GM12874 (cell line): Measurements from ENCODE around the gene FPGS.

Experiments used
- TF ChIP-seq, protein P1 (sequence below): IDR thresholded peaks from 2 replicates; pipeline ENCODE4 v1.5.1; 2011; ENCODE audit warnings: low read depth, mild to moderate bottlenecking, control low read depth, low read length, moderate library complexity; ENCODE audit not compliant: insufficient read depth

Gene FPGS

DNA sequence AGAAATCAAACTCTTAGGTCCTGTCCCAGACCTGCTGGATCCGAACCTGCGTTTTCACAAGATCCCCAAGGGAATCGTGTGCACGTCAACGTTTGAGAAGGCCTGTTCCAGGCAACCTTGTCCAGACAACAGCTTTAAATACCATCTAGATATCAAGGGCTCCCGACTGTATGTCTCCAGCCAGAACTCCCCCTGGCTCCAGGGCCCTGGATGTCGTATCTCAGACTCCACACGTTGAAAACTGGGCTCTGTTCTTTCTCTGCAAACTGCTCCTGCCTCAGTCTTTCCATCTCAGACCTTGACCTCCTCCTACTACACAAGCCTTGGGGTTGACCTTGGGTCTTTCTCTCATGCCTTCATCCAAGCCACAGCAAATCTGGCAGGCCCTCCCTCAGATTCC lies 57.6 kb downstream of the FPGS start:
- TF ChIP-seq, protein P1, sequence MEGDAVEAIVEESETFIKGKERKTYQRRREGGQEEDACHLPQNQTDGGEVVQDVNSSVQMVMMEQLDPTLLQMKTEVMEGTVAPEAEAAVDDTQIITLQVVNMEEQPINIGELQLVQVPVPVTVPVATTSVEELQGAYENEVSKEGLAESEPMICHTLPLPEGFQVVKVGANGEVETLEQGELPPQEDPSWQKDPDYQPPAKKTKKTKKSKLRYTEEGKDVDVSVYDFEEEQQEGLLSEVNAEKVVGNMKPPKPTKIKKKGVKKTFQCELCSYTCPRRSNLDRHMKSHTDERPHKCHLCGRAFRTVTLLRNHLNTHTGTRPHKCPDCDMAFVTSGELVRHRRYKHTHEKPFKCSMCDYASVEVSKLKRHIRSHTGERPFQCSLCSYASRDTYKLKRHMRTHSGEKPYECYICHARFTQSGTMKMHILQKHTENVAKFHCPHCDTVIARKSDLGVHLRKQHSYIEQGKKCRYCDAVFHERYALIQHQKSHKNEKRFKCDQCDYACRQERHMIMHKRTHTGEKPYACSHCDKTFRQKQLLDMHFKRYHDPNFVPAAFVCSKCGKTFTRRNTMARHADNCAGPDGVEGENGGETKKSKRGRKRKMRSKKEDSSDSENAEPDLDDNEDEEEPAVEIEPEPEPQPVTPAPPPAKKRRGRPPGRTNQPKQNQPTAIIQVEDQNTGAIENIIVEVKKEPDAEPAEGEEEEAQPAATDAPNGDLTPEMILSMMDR = no peak

DNA sequence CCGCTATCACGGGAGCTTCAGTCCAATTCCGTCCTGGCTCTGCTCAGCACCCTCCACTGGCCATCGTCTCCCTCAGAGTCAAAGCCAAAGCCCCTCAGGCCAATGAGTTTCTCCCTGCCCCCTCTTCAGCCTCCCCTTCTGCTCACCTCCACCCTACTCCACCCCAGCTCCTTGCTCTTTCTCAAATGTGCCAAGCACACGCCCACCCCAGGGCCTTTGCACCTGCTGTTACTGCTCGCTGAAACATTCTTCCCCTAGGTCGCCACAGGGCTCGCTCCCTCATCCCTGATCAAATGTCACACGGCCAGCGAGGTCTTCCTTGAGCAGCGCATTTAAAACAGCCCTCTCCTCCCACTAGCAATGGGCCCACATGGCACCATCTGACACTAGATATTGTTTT lies 58.1 kb downstream of the FPGS start:
- TF ChIP-seq, protein P1 = no peak

DNA sequence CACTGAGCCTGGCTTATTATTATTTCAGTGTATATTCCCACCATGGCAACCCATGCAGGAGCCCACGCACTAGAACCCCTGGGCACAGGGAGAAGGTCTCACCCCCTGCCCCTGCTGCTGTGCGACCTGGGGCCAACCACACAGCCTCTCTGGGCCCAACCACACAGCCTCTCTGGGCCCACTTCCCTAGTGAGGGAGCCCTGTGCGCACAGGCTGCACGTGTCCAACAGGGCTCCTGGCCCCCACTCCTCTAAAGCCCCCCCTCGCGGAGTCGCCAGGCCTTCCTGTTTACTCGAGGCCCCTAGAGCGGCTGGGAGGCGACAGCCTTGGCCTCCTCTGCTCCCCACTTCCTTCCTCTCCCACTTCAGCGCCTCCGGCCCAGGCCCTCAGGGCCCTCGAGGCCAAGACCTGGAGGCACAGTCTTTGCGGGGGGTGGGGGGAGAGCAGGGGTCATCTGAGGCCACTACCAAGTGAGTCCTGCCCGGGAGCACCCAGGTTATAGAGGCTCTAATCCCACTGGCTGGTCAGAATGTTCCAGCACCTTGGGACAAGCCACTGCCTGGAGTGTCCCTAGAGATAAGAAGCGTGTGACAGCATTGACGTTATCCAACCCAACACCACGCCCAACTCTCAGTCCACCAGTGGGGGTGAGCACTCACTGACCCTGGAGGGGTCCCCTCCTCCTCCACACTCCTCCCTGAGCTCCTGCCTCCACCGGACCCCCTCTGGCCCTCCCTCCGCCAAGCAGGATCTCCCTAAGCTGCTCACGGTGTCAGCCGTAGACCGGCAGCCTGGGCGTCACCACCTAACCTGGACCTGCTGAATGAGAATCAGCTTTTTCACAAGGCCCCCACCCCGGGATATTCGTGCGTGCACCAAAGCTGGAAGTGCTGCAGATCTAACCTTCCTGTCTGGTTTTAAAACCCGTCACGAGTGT lies 59.7 kb downstream of the FPGS start:
- TF ChIP-seq, protein P1 = no peak

DNA sequence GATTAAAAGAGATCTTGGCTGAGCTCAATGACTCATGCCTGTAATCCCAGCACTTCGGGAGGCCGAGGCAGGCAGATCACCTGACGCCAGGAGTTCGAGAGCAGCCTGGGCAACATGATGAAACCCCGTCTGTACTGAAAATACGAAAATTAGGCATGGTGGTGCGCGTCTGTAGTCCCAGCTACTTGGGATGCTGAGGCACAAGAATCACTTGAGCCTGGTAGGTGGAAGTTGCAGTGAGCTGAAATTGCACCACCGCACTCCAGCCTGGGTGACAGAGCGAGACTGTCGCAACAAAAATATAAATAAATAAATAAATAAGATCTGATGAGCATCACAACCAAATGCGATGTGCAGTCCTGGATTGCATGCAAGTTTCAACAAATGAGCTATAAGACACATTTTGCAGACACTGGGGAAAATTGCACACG lies 60.5 kb downstream of the FPGS start:
- TF ChIP-seq, protein P1 = no peak
